Measurements from ENCODE around the gene PRMT1.
"Not testable (repeated sequence)": the region's sequence is repeated elsewhere in the genome, so short reads cannot be mapped to it uniquely, and the experiment has no call there.

PRMT1 gene

DNA sequence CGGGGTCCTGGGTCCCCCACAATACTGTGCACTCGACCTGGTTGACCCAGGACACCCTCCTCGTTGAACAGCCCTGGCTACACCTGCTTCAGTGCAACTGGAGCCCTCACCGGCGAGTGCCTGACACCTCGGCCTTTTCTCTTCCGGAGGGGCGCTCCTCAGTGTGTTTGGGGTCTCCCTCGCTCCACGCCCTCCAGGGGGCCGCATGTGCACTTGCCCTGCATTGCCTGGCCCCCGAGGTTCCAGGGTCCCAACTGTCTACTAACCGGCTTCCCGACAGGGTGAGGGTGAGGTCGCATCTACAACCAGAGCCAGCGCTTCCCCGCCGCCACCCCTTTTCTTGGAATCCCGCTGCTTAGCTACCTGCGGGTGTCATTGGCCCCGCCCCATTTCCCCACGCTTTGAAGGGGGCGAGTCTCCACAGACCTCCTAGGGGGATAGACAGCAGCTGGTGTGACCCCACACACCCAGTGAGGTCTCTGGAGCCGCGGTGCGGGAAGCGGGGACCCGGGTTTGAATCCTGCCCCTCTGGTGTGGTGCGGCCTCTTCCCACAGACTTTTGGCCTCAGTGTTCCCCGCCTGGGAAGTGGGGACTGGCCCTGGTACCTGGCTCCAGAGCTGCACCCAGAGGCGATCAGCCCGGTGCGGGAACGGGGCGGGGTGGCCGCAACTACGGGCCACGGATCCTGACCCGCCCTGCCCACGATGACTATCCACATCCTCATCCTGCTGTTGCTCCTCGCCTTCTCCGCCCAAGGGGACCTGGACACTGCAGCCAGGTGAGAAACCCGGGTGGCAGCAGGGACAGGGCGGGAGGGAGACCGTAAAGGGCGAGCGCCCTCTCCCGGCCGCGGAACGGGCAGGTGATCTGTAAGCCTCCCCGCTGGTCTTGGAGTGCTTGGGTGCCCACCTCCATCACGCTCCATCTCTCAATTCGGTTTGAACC lies 12.3 kb downstream of the PRMT1 start, which contains the start of gene ADM5:
Gene ADM5 (plus strand): TSS at position 462 of the 946 bp plus-strand sequence. CDS start 244 bp downstream, at position 706.
- no peak for DNase-seq (ENCODE audit: low spot score)

- DNase-seq (ENCODE audit: low spot score): no peak
These were observed 13.1 kb downstream of the PRMT1 start for GRCh38 chr19:49690079-49690655.

GRCh38 chr19:49690656-49691242 lies 13.7 kb downstream of the PRMT1 start, which contains the start of gene CPT1C:
CPT1C (plus strand) TSS chr19:49691116; CDS start chr19:49692253, 1,137 bp downstream.
- DNase-seq (ENCODE audit: low spot score): peak; percentile 85

- no peak for DNase-seq (ENCODE audit: low spot score)
These were observed 14.4 kb downstream of the PRMT1 start for GRCh38 chr19:49691243-49692146.

DNA sequence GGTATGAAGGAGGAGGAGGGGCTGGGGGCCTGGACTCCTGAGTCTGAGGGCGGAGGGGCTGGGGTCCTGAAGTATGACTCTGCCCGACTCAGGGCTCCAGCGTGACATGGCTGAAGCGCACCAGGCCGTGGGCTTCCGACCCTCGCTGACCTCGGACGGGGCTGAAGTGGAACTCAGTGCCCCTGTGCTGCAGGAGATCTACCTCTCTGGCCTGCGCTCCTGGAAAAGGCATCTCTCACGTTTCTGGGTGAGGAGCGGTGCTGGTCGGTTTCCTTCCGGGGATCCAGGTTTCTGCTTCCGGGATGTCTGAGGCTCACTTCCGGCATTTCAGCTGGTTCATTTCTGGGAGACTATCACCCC lies 15.1 kb downstream of the PRMT1 start:
- DNase-seq (ENCODE audit: low spot score): no peak

DNA sequence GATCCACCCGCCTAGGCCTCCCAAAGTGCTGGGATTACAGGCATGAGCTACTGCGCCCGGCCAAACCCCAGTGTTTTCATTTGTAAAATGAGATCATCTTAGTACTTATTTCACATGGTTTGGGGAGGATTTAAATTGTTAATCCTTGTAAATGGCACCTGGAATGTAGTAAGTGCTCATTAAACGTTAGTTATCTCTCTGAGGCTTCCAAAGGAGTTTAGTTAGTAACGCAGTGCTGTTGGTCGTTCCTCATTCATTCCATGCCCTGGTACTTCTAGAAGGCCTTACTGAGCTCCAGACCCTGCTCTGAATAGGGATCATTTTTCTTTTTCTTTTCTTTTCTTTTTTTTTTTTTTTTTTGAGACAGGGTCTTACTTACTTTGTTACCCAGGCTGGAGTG lies 19.0 kb downstream of the PRMT1 start:
- no peak for DNase-seq (ENCODE audit: low spot score)

DNA sequence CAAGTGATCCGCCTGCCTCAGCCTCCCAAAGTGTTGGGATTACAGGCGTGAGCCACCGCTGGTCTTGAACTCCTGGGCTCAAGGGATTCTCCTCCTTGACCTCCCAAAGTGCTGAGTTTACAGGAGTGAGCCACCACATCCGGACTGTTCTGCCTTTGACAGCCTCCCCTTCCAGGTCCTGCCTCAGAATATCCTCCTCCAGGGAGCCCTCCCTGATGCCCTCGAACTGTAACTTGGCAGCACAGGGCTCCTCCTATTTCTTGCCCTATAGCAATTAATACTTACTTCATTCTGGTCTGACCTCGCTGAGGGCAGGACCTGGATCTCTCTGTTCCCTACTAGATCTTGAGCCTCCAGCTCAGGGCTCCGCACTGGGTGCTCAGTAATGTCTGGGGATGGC lies 19.8 kb downstream of the PRMT1 start:
- no peak for DNase-seq (ENCODE audit: low spot score)

DNA sequence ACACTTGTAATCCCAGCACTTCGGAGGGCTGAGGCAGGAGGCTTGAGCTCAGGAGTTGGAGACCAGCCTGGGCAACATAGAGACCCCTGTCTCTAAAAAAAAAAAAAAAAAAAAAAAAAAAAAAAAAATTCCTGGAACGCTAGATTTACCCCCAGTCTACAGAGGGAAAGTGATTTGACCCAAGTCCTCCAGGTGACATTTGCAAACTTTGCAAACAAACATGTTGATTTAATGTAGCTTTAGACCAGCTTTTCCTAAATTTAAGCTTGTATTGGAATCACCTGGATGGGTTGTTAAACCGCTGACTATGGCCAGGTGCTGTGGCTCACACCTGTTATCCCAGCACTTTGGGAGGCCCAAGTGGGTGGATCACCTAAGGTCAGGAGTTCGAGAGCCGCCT lies 22.3 kb downstream of the PRMT1 start:
- DNase-seq (ENCODE audit: low spot score): no peak

DNA sequence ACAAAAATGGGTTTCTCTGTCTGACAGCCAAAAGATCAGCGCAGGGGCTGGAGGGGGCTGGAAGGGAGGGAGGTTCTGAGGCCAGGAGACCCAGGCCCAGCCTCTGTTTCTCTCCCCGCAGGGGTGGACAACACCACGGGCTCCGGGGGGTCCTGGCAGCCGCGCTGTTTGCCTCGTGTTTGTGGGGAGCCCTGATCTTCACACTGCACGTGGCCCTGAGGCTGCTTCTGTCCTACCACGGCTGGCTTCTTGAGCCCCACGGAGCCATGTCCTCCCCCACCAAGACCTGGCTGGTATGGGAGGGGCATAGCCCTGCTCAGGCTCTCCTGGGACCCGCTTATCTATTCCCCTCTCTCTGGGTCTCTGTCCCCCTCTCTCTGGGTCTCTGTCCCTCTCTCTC lies 23.5 kb downstream of the PRMT1 start:
- DNase-seq (ENCODE audit: low spot score): no peak

DNA sequence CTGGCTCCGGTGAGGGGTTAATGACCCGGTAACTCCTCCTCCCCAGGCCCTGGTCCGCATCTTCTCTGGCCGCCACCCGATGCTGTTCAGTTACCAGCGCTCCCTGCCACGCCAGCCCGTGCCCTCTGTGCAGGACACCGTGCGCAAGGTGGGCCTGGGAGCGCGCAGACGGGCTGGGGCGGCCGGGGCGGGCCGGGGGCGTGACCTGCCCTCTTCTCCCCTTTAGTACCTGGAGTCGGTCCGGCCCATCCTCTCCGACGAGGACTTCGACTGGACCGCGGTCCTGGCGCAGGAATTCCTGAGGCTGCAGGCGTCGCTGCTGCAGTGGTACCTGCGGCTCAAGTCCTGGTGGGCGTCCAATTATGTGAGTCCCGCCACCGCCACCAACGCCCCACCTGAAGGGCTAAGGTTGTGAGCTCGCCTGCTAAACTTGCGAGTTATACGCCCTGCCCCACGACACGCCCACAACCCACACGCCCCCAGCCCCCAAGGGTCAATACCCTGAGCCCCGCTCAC lies 24.3 kb downstream of the PRMT1 start:
- no peak for DNase-seq (ENCODE audit: low spot score)

DNA sequence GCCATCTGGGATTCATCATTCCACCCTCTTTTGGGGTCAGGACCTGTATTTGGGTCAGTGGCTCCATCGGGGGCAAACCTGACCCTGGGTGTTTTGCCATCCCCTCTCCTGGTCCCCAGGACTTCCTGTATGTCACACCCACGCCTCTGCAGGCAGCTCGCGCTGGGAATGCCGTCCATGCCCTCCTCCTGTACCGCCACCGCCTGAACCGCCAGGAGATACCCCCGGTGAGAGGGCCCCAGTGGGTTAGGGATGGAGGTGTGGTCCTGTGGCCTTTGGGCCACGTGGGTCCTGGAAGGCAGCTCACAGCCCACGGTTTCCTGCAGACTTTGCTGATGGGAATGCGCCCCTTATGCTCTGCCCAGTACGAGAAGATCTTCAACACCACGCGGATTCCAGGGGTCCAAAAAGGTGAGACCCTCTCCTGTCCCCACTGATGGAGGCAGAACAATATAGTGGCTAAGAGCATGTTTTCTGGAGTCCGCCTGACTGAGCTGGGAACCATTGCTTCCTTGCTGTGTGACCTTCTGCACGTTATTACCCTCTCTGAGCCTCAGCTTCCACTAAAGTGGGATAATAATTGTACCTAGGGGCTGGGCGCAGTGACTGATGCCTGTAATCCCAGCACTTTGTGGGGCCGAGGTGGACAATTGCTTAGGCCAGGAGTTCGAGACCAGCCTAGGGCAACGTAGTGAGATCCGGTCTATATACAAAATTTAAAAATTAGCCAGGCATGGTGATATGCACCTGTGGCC lies 28.0 kb downstream of the PRMT1 start:
- no peak for DNase-seq (ENCODE audit: low spot score)

- DNase-seq (ENCODE audit: low spot score): no peak
These were observed 28.8 kb downstream of the PRMT1 start for GRCh38 chr19:49705919-49706318.

- DNase-seq (ENCODE audit: low spot score): no peak
These were observed 33.4 kb downstream of the PRMT1 start for GRCh38 chr19:49710372-49710951.

GRCh38 chr19:49712397-49712859 lies 35.4 kb downstream of the PRMT1 start:
- DNase-seq (ENCODE audit: low spot score): no peak

- no peak for DNase-seq (ENCODE audit: low spot score)
These were observed 36.3 kb downstream of the PRMT1 start for GRCh38 chr19:49713236-49713845.

DNA sequence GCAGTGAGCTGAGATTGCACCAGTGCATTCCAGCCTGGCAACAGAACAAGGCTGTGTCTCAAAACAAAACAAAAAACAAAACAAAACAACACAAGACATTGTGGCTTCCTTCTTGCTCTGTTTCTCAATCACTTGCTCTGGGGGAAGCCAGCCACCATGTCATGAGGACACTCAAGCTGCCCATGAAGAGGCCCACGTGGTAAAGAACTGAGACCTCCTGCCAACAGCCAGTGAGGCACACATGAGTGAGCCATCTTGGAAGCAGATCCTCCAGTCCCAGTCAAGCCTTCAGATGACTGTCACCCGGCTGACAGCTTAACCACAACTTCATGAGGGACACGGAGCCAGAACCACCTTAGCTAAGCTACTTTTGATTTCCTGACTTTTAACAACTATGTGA lies 39.1 kb downstream of the PRMT1 start:
- no peak for DNase-seq (ENCODE audit: low spot score)

- DNase-seq (ENCODE audit: low spot score): no peak
These were observed 41.4 kb downstream of the PRMT1 start for GRCh38 chr19:49718511-49718910.

DNA sequence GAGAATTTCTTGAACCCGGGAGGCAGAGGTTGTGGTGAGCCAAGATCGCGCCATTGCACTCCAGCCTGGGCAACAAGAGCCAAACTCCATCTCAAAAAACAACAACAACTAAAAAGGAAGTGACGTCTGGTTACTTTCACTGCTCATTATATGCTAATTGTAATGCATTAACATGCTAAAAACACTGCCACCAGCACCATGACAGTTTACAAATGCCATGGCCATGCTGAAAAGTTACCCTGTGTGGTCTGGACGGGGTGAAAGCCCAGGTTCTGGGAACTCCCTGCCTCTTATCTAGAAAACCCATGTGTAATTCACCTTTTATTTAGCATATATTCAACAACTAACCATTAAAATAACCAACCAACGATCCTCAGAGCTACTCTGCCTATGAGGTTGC lies 41.9 kb downstream of the PRMT1 start:
- DNase-seq (ENCODE audit: low spot score): no peak

GRCh38 chr19:49719420-49719819 lies 42.3 kb downstream of the PRMT1 start:
- not testable (repeated sequence) for DNase-seq (ENCODE audit: low spot score)
